Thymus (tissue), 11 donors: ENCODE measurements around the gene CD4. TPM values are rescaled to one million over a fixed set of nuclear protein-coding genes. Genes with fewer than 3 reads are reported as not detected.

Experiments
- DNase-seq, 9 donors: peaks; one replicate each; pipeline ENCODE4 v3.0.0-alpha.2; 2013; ENCODE audit warnings: low spot score in 9 of 9, low read depth in 6 of 9, missing footprints in 1 of 9
- H3K27ac ChIP-seq, 2 donors: one replicate each; pipeline ENCODE4 v1.5.1; 2013; ENCODE audit warnings: control low read depth in 1 of 2, low read depth in 1 of 2, low read length in 1 of 2, mild to moderate bottlenecking in 1 of 2, moderate library complexity in 1 of 2
- H3K27me3 ChIP-seq, 2 donors: one replicate each; pipeline ENCODE4 v1.5.1; 2013; ENCODE audit warnings: low read length in 1 of 2; ENCODE audit not compliant: control insufficient read depth in 2 of 2, insufficient read depth in 1 of 2
- H3K36me3 ChIP-seq, 2 donors: one replicate each; pipeline ENCODE4 v1.5.1; 2013; ENCODE audit warnings: low read length in 1 of 2, mild to moderate bottlenecking in 1 of 2, moderate library complexity in 1 of 2; ENCODE audit not compliant: control insufficient read depth in 2 of 2, insufficient read depth in 2 of 2
- H3K4me1 ChIP-seq, 2 donors: one replicate each; pipeline ENCODE4 v1.5.1; 2013; ENCODE audit warnings: low read length in 2 of 2; ENCODE audit not compliant: control insufficient read depth in 2 of 2, insufficient read depth in 2 of 2
- H3K4me3 ChIP-seq, 2 donors: one replicate each; pipeline ENCODE4 v1.5.1; 2013; ENCODE audit warnings: low read length in 2 of 2, control low read depth in 1 of 2, mild to moderate bottlenecking in 1 of 2
- H3K9me3 ChIP-seq, 2 donors: one replicate each; pipeline ENCODE4 v1.5.1; 2013; ENCODE audit warnings: low read length in 1 of 2, mild to moderate bottlenecking in 1 of 2; ENCODE audit not compliant: control insufficient read depth in 2 of 2, insufficient read depth in 1 of 2
- WGBS: extraction: QIAGEN DNeasy Blood & Tissue Kit; methylation state at CpG from one replicate; pipeline ENCODE4 v1.1.7; 2013; 5-methylcytosine and 5-hydroxymethylcytosine counted together
- polyA plus RNA-seq: library from polyadenylated mRNA; stranded (reverse); fragments of 200-250 nt; gene quantifications from one replicate; pipeline ENCODE4 v1.2.3, GENCODE V29; 2013
- total RNA-seq: library from RNA; stranded (reverse); fragments of 120-200 nt; gene quantifications from one replicate; pipeline ENCODE4 v1.2.4, GENCODE V29; 2013
- donor health status: healthy.

Gene CD4
- total and polyA plus RNA-seq, 2 donors = 50.9 to 91.9 TPM

DNA sequence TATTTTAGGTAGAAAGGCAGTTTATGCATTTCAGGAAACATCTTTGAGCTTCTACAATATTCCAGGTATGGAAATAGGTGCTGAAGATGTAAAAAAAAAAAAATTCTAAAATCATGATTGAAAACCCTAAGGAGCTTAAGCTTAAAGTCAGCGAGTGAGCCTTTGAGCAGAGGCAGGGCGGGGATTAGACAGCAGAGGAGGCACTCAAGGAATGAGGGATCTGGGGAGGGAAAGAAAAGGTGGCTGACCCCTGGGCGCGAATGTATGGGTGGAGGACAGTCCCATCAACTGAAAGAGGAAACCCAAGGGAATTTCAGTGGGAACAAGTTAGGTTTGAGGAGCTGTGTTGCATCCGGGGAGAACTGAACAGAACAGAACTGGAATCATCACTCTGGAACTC lies 29.6 kb upstream of the CD4 start:
- Histone ChIP-seq H3K4me1 (peaks cover 12 to 23% of the 10 kb centered on the region in 2 donors), H3K36me3 (no peaks in the 10 kb centered on the region), H3K27ac (no peak overlapping the region), H3K4me3 (no peak overlapping the region), H3K27me3 (peaks cover 2 to 17% of the 10 kb centered on the region in 2 donors), H3K9me3 (no peaks in the 10 kb centered on the region)
- 99% methylated on average over 5 of the region's 5 CpGs for WGBS
- DNase-seq = no peak

DNA sequence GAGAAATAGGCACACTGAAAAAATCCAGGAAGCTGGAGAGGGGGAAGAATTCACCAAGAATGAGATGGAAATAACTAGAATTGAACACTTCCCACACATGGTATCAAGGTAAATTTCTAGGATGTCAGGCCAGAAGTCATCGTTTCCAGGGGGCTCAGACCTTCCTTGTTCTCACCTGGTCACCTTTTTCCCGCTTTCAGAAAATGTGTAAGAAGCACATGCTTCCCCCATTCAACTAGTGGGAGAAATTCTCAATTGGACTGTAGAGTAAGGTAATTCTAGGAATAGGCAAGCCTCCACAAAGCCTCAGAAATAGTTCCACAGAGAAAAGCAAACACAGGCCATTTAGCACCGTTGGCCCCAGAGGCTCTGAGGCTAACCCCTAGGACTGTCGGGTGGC lies 25.9 kb upstream of the CD4 start:
- WGBS = 89% methylated on average over 4 of the region's 4 CpGs

DNA sequence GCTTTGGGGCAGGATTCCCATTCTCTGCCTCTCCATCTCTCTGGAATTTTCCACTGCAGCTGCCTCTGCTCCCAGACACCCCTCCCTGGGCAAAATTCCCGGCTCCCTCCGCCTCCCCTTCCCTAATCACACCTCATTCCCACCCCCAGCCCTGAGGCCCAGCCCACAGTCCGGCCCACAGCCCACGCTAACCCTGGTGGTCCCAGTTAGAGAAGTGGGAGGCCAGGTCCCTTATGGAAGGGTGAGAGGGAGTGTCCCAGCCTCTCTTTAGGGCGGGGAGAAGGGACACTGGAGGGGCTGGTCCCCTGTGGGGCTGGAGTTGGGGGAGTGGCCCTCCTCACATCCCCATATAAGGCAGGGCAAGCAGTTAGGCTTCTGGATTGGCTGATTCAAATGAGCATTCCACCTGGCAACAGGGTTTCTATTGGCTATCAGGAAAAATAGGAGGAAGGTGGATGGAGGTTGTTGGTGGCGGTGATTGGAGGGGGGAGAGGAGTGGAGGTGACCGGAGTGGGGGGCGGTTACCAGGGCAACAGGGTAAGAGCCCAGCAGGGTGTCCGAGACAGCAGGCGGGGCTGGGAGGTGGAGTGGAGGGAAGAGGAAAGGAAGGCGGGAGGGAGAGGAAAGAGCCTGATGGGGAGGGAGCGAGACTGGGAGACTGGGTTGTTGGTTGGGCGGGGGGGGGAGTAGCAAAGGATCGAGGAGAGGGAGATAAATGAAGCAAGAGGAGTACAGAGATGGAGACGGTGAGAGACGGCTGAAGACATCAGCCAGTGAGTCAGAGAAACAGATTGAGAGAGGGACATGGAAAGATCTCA lies 25.1 kb upstream of the CD4 start:
- Histone ChIP-seq H3K36me3 (no peaks in the 10 kb centered on the region), H3K27ac (peak overlapping the region in 1 of 2 donors; percentile 45), H3K4me3 (peak overlapping the region; percentile 2 to 10), H3K9me3 (peaks cover 0 to 3% of the 10 kb centered on the region in 2 donors), H3K27me3 (peaks cover 17 to 56% of the 10 kb centered on the region in 2 donors), H3K4me1 (peaks cover 26 to 50% of the 10 kb centered on the region in 2 donors)
- DNase-seq = peak in 6 of 9 donors; percentile 75 to 92 (median 80)
- 16% methylated on average over 15 of the region's 16 CpGs for WGBS

More for the DNA sequence above, 25.9 kb upstream of the CD4 start:
- Histone ChIP-seq H3K36me3 (no peaks in the 10 kb centered on the region), H3K27me3 (peaks cover 17 to 47% of the 10 kb centered on the region in 2 donors), H3K4me1 (peaks cover 29 to 49% of the 10 kb centered on the region in 2 donors), H3K27ac (peak overlapping the region in 1 of 2 donors; percentile 45), H3K9me3 (peaks cover 0 to 3% of the 10 kb centered on the region in 2 donors), H3K4me3 (no peak overlapping the region)
- no peak for DNase-seq

DNA sequence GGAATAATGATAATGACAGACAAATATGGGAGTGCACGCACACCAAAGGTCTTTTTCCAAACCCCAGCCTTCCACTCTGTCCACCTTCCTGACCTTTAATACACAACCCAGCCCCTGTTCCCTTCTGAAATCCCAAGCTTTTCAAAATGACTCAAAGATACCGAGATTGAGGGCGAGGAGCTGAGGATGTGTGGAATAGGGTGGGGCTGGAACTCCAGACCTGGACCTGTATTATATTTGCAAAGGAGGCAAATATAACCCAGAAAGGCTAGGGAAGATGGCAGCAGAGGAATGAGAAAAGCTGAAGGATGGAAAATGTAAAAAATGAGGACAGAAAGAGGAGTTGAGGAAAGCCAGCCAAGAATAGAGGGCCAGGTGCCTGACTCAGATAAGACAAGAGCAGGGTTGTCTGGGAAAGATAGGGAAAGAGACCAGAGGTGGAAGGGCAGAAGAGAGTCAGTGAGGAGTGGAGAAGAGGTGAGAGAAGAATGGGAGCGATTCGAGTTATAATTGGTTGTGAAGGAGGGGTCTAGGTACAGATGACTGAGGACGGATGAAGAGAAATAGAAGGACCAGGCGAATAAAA lies 24.2 kb upstream of the CD4 start:
- Histone ChIP-seq H3K27ac (peak overlapping the region in 1 of 2 donors; percentile 31), H3K27me3 (peaks cover 17 to 62% of the 10 kb centered on the region in 2 donors), H3K4me1 (peaks cover 26 to 53% of the 10 kb centered on the region in 2 donors), H3K36me3 (no peaks in the 10 kb centered on the region), H3K4me3 (peak overlapping the region; percentile 33 to 82), H3K9me3 (peaks cover 0 to 3% of the 10 kb centered on the region in 2 donors)
- DNase-seq = no peak
- 63% methylated on average over 7 of the region's 7 CpGs for WGBS

DNA sequence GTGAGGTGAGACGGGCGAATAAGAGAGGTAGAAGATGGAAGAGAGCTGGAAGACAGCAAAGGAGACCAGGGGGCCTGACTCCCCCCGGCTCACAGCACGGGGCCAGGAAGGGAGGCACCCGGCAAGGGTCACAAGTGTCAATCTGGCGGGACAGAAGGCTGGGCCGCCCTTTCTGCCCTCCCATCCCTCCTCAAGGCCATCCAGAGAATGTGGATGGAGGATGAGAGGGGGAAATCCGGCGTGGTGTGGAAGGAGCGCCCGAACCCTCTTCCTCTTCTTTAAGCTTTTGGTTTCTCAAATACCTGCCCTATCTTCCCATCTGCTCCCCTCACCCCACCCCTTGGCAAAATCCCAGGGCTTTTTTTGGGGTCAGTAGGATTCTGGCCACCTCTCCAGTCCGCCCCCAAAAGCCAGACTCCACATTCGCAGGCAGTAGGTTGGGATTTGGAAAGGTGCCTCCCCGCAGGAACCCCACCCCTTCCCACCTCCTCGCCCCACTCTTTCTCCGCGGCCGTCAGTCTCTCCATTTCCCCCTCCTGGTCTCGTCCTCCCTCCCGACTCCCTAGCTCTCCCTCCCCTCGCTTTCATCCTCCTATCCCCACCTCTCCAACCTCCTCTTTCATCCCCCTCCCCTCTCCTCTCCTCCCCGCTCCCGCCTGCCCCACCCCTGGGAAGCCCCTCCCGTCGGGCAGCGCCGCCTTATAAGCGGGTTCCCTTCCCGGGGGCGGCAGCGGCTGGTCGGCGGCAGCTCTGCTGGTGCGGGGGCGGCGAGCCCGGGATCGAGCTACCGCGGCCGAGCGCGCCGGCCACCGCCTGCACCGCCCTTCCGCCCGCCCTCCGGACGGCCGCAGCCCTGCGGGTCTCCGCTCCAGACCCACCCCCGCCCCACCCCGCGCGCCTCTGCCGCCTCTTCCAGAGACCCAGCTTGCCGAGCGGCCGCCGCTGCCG lies 23.4 kb upstream of the CD4 start, which contains the start of gene PTMS:
Gene PTMS (plus strand): TSS at position 730 of the 948 bp plus-strand sequence. CDS start 343 bp downstream, outside the sequence.
- peaks cover 0 to 3% of the 10 kb centered on the region in 2 donors for H3K9me3 ChIP-seq
- peak within 1 kb of the TSS; percentile 16 to 79 for H3K27ac ChIP-seq
- peak in 1 of 9 donors; percentile 51 for DNase-seq
- peak within 1 kb of the TSS; percentile 52 to 82 for H3K4me3 ChIP-seq
- H3K36me3 ChIP-seq = no peaks in the 10 kb centered on the region
- peaks cover 17 to 69% of the 10 kb centered on the region in 2 donors for H3K27me3 ChIP-seq
- H3K4me1 ChIP-seq = peaks cover 28 to 59% of the 10 kb centered on the region in 2 donors
- WGBS = 3% methylated on average over 63 of the region's 63 CpGs

DNA sequence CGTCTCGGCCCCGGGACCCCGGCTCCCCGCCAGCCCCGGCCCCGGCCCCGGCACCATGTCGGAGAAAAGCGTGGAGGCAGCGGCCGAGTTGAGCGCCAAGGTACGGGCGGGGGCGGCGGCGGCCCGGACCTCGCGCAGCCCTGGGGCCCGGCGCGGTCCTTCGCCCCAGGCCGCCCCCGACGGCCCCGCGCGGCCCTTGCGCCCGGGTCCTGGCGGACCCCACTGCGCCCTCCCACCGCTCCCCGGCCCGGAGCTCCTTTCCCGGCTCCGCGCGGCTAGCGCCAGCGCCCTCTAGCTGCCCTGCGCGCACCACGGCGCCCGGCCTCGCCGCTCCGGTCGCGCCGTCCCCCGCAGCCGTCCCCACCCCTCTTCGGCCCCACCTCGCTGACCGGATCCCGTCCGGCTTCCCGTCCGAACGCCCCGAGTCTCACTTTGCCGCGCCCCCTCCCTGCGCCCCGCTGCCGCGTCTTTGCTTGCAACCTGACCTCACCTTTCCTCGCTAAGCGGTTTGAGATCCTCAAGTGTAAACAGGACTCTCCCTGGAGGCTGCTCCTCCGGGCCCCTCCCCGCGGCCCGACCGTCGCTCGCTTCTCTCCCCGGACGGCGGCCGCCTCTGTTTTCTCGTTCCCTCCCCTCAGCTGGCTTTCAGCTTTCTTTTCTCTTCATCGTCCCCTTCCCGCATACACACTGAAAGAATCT lies 22.5 kb upstream of the CD4 start:
- H3K4me1 ChIP-seq = peaks cover 33 to 67% of the 10 kb centered on the region in 2 donors
- H3K36me3 ChIP-seq = no peaks in the 10 kb centered on the region
- H3K4me3 ChIP-seq = peak overlapping the region; percentile 52 to 82
- under 1% methylated on average over 88 of the region's 88 CpGs for WGBS
- H3K27ac ChIP-seq = peak overlapping the region in 1 of 2 donors; percentile 79
- DNase-seq = peak in 2 of 9 donors; percentile 69 to 74
- H3K9me3 ChIP-seq = peaks cover 0 to 3% of the 10 kb centered on the region in 2 donors
- H3K27me3 ChIP-seq = peaks cover 17 to 77% of the 10 kb centered on the region in 2 donors

DNA sequence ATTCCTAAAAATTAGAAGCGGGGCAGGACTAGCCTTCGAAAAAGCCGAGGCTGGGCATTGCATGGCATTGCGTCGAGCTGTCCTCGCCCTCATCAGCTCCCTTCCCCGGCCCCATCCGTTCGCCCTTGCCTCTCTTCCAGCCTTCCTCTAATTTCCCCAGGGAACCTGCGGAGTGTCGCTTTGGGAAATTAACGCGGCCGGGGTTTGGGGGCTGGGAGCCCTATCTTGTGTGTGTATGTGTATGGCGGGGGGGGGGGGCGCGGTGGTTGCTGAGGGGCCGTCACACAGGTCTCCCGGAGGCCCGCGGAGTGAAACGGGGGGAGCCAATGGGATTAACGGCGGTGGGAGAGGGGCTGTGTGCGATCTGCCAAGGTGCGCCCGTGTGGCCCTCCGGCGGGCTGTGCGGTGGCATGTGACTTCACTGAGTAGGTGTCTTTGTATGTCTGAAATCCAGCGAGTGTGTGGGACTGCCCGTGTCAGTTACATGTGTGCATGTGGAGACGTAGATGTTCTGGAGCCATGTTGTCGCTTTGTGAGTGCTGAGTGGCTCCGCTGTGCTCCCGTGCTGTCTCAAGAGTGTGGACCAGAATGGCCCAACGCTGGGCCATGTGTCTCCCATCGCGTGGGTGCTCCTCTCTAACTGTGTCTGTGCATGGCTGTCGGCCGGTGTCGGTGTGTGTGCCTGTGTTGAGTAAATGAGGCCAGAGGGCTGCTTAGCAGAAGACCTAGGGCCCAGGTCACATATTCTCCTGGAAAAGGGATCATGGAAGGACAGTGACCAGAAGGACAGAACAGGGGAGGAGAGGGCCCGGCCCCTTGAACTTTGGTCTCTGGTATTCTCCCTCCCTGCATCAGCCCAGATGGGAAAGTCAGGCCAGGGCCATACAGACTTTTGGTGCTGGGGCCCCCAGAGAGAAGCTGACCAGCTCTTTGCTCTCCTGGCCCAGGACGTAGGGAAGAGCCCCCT lies 21.7 kb upstream of the CD4 start:
- DNase-seq = no peak
- peaks cover 38 to 75% of the 10 kb centered on the region in 2 donors for H3K4me1 ChIP-seq
- peak overlapping the region; percentile 52 to 82 for H3K4me3 ChIP-seq
- peaks cover 17 to 86% of the 10 kb centered on the region in 2 donors for H3K27me3 ChIP-seq
- H3K9me3 ChIP-seq = peaks cover 0 to 3% of the 10 kb centered on the region in 2 donors
- WGBS = 41% methylated on average over 44 of the region's 44 CpGs
- no peak overlapping the region for H3K27ac ChIP-seq
- no peaks in the 10 kb centered on the region for H3K36me3 ChIP-seq
